Skeletal muscle cell (primary cell): ENCODE data around the gene GALNT10.
A peak's percentile ranks its signal among the peaks of the same experiment; 100 is the strongest.

Source experiments
- DNase-seq: peaks from one replicate; pipeline ENCODE4 v3.0.0-alpha.2; 2010; ENCODE audit warnings: low read depth
- H3K4me3 ChIP-seq: 2 replicates; pipeline ENCODE4 v1.5.1; 2011; ENCODE audit warnings: low read depth, mild to moderate bottlenecking, control low read depth, low read length, moderate library complexity

The GALNT10 gene

DNA sequence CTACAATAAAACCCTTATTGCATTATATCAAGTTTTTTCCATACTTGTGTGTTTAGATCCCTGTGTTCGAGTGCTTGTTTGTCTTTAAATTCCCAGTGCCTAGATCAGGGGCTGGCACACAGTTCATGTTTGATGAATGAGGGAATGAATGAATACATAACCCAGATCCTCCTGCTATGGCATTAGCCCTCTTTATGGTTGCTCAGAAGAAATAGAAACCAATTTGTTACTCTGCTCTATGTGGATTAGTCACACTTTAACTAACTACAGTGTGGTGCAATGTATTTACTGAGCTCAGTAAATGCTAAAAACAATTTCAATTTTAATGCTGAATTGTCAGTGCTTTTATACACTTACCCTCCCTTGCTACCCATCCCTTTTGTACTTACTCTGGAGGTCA, 16.4 kb upstream of the GALNT10 start:
- no peak for DNase-seq
- no peak overlapping the region for H3K4me3 ChIP-seq

DNA sequence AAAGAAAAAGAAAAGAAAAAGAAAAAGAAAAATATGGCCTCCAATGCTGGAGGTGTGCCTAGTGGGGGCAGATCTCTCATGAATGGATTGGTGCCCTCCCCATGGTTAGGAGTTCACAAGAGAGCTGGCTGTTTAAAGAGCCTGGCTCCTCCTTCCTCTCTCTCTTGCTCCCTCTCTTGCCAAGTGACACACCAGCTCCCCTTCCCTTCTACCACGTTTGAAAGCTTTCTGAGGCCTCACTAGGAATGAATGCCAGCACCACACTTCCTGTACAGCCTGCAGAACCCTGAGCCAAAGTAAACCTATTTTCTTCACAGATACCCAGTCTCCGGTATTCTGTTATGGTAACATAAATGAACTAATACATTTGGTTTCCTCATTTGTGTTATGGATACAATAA, 14.4 kb upstream of the GALNT10 start:
- H3K4me3 ChIP-seq = no peak overlapping the region
- no peak for DNase-seq

DNA sequence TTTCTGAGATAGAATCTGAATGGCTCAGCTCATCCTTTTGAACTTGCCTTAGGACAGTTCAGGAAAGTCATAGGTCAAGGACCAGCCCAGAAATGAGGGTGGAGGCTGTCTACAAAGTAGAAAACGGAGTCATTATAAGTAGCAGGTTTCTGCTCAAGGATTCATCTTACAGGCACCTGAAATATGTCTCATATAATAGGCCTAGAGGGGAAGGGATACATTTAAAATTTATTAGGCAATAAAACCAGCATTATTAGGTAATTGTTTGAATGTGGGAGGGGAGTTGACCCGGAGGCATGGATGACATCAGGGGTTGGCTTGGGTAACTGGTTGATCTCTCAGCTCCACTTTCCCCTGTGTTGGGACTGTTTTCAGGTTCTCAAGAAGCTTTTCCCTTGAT, 11.9 kb upstream of the GALNT10 start:
- H3K4me3 ChIP-seq = no peak overlapping the region
- no peak for DNase-seq

DNA sequence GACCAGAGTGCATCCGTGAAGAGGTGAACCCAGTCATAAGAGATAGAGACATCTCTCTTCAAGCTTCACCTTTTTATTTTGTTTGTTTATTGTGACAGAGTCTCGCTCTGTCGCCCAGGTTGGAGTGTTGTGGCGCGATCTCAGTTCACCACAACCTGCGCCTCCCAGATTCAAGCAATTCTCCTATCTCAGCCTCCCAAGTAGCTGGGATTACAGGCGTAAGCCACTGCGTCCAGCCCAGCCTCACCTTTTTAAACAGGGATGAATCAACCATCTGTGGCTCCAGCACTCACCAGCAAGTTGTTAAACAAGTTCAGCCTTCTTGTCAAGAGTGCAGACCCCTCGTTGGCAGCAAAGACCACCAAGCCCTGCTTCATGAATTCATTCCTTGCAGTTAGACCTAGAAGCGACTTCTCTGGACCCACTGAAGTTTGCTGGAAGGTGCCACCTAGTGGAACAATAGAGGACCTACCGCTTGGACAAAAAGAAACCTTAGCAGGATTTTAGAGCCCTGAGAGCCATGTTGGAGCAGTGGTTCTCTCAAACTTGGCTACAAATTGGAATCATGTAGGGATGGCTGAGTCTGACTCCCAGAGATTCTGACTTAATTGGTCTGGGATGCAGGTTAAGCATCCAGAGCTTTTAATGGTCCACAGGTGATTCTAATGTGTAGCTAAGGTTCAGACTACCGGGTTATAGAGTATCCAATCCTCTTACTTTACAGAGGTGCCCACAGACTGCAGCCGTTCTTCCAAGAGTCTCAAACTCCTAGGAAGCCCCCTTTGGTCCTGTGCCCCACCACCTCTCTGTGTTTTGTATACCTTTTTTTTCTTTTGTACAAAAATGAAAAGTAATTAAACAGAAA, 10.5 kb upstream of the GALNT10 start:
- no peak overlapping the region for H3K4me3 ChIP-seq
- DNase-seq = no peak

DNA sequence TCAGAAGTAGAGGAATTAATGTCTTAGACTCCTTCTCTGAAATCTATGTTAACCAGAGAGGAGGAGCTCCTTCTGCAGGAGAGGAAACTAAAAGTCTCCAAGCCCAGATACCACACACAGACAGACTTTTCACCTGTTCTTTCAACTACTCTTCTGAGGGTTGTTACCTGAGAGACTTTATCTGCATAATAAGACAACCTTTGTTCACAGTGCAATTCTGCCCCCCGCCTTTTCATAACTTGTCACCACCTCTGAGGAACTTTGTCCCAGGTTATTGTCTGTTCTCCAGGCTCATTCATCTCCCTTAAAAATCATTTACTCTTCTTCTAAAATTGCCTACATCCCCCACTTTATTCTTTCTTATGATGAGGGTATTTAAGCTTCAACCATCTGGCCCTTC, 9.4 kb upstream of the GALNT10 start:
- no peak for DNase-seq
- no peak overlapping the region for H3K4me3 ChIP-seq

DNA sequence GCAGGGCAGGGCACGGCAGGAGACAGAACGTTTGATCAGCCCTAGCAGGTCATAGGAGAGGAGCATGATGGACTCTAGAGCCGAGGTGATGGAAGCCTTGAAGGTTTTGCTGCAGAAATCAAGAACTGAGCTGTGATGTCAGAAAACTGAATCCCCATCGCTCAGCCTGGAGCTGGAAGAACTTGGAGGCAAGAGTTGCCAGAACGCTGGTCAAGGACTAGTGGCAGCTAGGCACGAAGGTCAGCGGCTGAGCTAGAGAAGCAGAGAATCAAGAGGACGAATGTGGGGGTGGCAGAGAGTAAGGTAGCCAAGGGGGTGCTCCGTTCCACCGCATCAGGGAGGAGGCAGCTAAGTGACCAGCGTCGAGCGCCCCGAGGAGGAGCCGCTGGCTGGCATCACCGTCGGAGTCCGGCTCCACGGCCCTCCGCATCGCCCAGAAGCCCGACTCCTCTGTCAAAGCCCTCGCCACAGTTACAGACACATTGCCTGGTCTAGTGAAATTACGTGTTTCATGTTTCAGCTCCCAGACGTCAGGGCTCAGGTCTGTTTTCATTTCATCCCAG, 1.2 kb upstream of the GALNT10 start:
- DNase-seq = no peak
- peak overlapping the region; percentile 94 for H3K4me3 ChIP-seq

DNA sequence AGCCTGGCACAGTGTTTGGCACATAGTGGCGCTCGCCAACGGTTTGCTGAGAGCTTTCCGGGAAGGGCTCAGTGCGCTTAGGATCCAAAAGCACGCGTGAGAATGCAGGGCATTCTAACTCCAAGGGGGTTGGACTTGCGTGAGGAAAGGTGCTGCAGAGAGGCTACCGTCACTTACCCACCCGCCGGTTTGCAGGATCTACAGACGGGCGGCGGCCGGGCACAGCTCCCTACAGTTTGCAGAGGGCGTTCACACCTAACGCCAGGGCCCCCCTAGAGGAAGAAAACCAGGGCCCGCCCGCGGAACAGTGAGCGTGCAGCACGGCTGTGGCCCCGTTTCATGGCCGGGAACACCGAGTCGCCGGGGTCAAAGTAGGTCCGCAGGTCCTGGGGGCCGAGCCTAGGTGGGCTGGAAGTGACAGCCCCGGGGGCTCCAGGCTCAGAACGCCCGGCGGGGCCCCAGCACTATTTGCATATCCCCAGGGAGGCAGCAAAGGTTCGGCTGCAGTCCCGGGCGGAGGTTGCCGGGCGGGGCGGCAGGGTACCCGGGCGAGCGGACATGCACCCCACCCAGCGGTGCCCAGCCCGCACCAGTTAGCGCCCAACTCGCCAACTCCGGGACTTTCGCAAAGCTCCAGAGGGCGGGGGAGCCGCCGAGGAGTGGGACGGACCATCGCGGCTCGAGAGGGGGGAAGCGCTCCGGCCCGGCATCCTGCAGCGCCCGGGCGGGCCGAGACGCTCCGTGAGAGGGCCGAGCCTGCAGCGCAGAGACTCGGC, 526 bp upstream of the GALNT10 start:
- peak overlapping the region; percentile 94 for H3K4me3 ChIP-seq
- DNase-seq = no peak

DNA sequence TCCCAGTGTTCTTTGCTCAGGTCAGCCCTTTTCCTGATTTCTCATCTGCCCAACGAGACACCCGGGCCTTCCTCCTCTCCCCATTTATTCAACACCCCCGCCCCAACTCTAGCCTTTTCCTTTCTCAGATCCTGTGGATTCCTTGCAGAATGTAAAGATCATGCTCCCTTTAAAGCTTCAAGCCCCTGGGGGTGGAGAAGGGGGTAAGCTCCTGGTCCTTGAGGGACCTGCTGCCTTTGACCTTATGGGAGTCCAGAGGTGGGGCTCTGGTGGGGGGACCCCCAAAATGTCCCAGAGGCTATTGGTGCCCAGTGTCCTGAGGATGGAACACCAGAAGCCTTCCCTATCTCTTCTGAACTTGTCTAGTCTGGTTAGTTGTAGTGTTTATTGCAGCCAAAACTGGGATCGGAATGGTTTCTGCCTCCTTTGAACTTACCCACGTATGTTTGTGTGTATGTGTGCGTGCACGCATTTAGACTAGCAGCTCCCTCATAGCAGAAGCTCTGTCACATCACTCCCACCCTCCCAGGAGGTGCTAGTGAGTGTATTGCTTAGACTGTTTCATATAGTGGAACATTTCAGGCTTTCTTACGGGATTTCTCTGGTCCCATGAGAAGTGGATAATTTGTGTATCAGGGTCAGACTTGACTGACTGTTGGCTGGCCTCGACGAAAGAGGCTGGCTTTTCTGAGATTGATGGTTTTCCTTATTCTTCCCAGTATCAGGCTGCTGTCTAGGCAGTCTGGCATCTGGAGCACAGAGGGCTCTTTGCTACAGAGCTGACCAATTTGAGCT, 1.1 kb downstream of the GALNT10 start:
- no peak for DNase-seq
- peak overlapping the region; percentile 77 for H3K4me3 ChIP-seq

DNA sequence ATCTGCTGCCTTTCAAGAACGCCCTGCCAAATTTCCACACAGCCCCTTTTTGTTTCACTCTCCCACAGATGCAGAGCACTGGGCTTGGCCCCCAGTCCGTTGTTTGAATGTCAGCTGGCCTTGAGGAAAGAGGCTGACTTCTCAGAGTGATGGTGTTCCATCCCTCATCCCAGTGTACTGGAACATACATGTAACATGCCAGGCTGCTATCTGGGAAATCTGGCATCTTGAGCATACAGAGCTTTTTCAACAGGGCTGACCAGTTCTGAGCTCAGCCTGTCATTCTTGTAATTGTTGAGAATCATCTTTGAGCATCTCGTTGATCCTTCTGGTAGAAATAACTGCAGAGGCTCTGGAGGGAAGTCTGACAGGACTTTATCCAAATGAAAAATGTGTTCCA, 2.8 kb downstream of the GALNT10 start:
- H3K4me3 ChIP-seq = no peak overlapping the region
- no peak for DNase-seq

DNA sequence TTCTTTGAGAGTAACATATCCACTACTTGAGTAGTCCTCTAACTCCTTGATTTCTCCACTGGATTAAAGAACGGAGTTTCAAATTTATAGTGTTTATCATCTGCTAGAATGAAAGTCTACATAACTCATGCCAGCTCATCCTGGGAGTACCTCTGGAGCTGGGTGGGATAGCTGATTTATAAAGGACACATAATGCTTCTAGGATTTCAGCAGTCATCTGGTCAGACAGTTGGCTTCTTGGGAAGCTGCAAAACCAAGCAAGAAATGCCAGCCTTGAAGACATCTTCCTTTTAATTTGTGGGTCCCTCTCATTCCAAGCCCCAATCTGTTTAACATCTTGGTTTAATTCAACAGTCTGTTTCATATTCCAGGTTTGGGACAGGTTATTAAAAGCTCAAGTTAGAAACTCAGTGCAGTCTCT, 3.2 kb downstream of the GALNT10 start:
- DNase-seq = no peak
- H3K4me3 ChIP-seq = no peak overlapping the region

DNA sequence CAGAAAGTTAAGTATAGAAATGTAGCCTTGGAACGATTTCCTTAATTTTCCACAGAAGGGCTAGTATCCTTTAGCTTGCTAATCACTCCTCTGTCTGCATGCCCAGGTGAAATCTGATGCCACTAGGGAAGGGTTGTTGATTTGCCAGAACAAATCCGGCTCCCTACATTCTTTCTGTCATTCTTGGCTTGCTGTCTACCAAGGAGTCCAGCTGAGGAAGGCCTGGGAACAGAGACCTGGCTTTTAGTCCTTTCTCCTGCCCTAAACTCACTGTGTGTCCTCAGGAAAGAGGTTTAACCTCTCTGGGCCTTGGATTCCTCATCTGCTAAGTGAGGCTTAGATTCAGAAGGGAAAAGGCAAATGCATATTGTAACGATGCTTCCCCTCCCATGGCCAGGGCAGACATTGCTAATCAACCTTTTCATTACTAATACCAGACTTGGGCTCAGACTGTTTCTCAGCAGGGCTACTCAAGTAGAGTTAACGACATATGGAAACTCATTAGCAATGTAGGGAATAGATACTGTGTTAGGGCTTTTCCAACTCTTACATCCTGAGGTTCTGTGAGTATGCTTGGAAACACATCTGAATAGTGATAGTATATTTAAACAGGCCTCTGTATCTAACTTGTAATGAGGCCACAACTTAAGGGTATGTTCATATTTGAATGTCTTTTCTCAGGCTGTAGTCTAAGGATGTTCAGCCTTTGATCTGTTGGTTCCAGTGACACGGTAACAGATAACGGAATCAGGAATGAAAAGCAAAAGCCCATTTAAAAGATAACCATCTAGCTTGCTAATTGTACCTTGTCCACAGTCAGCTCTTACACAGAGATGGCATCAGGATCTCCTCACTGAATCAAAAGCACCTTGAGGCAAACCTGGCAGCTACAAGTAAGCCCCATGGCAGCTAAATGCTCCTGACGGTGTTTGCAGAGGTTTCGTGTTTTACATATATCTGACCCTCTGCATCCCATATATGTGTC, 4.1 kb downstream of the GALNT10 start:
- DNase-seq = peak; percentile 33
- H3K4me3 ChIP-seq = no peak overlapping the region

DNA sequence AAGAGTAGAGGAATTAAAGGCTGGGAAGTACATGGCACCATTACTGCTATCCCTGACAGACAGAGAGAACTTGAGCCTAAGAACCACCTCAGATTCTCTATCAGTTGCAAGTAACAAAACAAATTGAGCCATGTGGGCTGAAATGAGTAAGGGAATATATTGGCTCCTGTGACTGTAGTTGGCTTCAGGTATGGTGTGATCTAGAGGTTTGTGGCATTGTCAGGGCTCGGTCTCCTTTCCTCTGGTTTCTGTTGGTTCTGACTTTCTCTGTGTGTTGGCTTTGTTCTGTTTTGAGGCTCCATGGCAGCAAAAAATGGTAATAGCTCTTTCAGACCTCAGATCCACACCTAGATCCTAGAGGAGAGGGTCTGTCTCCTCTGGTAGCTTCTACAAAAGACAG, 5.7 kb downstream of the GALNT10 start:
- no peak for DNase-seq
- H3K4me3 ChIP-seq = no peak overlapping the region

DNA sequence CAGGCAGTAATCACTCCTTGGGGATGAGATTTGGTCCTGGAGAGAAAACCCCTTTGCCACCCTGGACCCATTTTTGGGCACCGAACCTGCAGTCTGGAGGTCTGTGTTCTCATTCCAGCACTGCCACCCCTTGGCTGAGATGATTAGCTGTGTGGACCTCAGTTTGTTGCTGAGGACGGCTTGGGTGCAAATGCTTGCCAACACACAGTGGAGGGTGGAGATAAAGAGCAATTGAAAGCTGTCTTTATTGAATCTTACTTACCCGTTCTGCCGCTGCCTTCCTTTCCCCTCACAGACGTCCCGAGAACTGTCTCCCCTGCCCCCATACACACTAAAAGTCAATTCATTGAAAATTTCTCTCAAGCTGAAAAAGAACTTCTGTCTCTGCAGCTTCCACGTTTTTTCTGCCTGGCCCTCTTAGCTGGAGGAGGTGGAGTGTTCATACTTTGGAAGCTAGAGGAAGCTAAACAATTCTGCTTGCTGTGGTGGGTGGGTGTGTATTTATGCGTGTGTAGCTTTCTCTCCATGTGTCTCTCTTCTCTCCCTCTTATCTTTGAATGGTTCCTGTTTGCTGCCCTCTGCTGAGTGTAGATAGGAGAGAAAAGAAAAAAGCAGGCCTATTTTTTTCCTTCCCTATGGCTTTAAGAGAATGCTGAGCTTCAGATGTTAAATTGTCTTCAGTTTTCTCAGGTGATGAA, 6.6 kb downstream of the GALNT10 start:
- H3K4me3 ChIP-seq = no peak overlapping the region
- no peak for DNase-seq

DNA sequence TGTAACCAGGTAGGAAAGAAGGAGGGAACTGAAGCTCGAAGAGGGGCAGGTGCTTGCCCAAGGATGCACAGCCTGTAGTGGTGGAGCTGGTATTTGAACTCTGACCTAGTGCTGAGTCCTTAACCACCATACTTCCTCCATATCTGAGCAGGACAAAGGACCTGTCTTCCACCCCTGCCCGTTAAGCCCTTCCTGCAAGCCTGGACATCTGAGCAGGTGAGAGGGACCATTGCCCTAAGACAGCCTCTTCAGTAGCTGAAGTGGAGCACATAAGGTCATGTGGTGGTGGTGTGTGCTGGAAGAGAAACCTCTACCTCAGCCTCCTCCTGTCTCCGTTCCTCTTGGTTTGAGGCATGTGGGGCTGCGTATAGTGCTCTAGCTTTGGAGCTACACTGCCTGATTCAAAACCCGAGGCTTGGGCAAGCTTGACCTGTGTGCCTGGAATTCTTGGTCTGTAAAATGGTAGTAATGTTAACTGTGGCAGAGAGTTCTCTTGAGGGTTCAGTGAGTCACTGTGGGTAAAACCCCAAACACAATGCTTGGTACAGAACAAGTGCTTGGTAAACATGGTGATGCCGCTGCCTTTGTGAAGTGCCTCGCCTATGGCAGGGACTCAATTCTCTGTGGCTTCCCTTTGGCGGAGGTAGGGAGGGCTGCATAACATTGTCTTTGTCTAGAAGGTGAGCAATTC, 7.4 kb downstream of the GALNT10 start:
- no peak for DNase-seq
- H3K4me3 ChIP-seq = no peak overlapping the region

DNA sequence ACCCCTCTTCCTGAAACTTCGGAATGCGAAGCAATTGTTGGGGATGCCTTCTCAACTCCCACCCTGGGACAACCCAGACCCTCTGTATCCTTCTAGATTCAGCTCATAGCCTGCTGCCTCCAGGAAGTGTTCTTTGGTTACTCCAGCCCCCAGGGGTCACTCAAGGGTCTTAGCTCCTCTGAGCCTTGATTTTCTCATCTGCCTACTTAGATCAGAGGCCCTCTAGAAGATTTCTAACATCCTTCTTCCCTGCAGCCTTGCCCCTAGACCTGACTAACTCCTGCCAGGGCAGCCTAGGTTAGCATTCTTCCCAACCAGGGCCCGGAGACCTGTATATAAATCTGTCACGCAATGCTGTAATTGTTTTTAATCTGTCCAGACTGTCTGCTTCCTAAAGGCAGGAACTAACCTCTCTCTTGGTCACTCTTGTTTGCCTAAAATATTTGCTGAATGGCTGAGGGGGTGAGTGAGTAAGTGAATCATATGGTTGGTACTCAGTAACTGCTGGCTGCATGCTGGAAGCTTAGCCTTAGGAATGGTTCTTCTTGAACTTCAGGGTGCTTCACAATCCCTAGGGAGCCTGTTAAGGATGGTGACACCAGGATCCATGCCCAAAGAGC, 8.2 kb downstream of the GALNT10 start:
- DNase-seq = no peak
- no peak overlapping the region for H3K4me3 ChIP-seq

DNA sequence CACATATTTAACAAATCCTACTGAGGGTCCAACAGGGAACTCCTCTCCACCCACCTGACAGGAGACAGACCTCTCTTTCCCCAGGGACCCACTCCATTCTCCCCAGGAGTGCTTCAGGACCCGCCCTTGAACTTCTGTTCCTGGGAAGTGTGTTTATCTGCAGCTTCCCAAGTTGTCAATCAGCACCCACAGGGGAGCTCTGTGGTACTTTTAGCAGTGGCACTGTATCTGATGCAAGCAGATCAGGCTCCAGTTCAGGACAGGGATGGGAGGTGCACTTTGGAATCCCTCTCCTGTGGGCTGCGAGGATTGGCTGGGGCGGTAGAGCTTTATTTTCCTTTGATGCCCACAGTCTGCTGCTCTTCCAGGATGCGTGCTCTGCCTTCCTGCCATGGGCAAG, 8.7 kb downstream of the GALNT10 start:
- no peak for DNase-seq
- H3K4me3 ChIP-seq = no peak overlapping the region

DNA sequence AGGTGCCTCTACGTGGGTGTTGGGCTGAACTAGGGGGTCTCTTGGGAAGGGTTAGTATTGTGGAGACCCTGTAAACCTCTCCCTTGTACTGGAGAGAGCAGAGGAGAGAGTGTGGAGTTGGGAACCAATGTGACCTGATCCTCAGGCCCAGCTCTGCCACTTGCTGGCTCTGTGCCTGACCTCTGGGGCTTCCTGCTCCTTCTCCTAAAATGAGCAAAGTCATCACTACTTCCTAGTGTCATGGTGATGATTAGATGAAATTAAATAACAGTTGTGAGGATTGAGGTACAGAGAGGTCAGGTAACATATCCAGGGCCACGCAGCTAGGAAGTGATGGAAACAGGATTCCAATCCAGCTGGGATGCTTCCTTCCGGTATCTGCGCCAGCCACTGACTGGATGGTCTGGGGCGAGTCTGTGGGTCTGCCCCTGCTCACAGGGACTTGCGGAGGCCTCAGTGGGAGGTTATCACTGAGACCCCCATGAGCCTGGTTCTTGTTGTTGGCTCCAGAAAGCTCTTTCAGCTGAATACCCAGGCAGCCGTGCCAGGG, 9.2 kb downstream of the GALNT10 start:
- H3K4me3 ChIP-seq = no peak overlapping the region
- no peak for DNase-seq
